ENCODE data around the gene RPRD1A. TPM values are rescaled to one million over a fixed set of nuclear protein-coding genes. Genes with fewer than 3 reads are reported as not detected.

RPRD1A gene
- total RNA-seq, 1 donor from 2014 or later: 198 TPM

- no peak for TF ChIP-seq EZH2phosphoT487 (IDR thresholded peaks at IDR 0.05)
- TF ChIP-seq, protein P1, sequence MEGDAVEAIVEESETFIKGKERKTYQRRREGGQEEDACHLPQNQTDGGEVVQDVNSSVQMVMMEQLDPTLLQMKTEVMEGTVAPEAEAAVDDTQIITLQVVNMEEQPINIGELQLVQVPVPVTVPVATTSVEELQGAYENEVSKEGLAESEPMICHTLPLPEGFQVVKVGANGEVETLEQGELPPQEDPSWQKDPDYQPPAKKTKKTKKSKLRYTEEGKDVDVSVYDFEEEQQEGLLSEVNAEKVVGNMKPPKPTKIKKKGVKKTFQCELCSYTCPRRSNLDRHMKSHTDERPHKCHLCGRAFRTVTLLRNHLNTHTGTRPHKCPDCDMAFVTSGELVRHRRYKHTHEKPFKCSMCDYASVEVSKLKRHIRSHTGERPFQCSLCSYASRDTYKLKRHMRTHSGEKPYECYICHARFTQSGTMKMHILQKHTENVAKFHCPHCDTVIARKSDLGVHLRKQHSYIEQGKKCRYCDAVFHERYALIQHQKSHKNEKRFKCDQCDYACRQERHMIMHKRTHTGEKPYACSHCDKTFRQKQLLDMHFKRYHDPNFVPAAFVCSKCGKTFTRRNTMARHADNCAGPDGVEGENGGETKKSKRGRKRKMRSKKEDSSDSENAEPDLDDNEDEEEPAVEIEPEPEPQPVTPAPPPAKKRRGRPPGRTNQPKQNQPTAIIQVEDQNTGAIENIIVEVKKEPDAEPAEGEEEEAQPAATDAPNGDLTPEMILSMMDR (IDR thresholded peaks at IDR 0.05): no peak
- peaks cover 19% of the 10 kb centered on the region for H4K20me1 ChIP-seq (ENCODE audit: low read depth)
- no peak overlapping the region for H3K4me2 ChIP-seq
- Mint-ChIP-seq H3K27ac (no peak overlapping the region), H3K4me3 (no peak overlapping the region), H3K36me3 (peaks cover 53% of the 10 kb centered on the region), H3K9me3 (peaks cover 32% of the 10 kb centered on the region), H3K27me3 (ENCODE audit: insufficient read depth, low read depth) (no peaks in the 10 kb centered on the region), H3K4me1 (no peaks in the 10 kb centered on the region)
- peaks cover 6% of the 10 kb centered on the region for H3K4me1 ChIP-seq
- no peak overlapping the region for H3K27ac ChIP-seq
- DNase-seq (ENCODE audit: low spot score): no peak
- peaks cover 20% of the 10 kb centered on the region for H3K36me3 ChIP-seq
- H3K9me3 ChIP-seq (ENCODE audit: low read depth): peaks cover 6% of the 10 kb centered on the region
- H2AFZ ChIP-seq (replicated peaks): no peak overlapping the region
- no peak overlapping the region for H3K4me3 ChIP-seq
- H3K79me2 ChIP-seq (ENCODE audit: low read depth): peaks cover 93% of the 10 kb centered on the region
- no peaks in the 10 kb centered on the region for H3K27me3 ChIP-seq
- no peak overlapping the region for H3K9ac ChIP-seq
- H3F3A ChIP-seq (ENCODE audit: low read depth): no peaks in the 10 kb centered on the region
Measured at GRCh38 chr18:36035253-36035652, 32.1 kb downstream of the RPRD1A start.

- H3K36me3 Mint-ChIP-seq: peaks cover 49% of the 10 kb centered on the region
- no peaks in the 10 kb centered on the region for H3K27me3 Mint-ChIP-seq (ENCODE audit: insufficient read depth, low read depth)
Measured at GRCh38 chr18:36034299-36034895, 33.0 kb downstream of the RPRD1A start.

GRCh38 chr18:36031903-36032302 is 35.5 kb downstream of the RPRD1A start:
- no peaks in the 10 kb centered on the region for H3K4me1 Mint-ChIP-seq
- Histone ChIP-seq H3K79me2 (ENCODE audit: low read depth) (peaks cover 59% of the 10 kb centered on the region), H3K9ac (no peak overlapping the region), H3K9me3 (ENCODE audit: low read depth) (no peaks in the 10 kb centered on the region), H3K36me3 (peaks cover 9% of the 10 kb centered on the region), H3F3A (ENCODE audit: low read depth) (no peaks in the 10 kb centered on the region), H2AFZ (replicated peaks) (no peak overlapping the region), H4K20me1 (ENCODE audit: low read depth) (peaks cover 19% of the 10 kb centered on the region), H3K27me3 (no peaks in the 10 kb centered on the region), H3K4me3 (no peak overlapping the region), H3K4me2 (no peak overlapping the region), H3K27ac (no peak overlapping the region), H3K4me1 (peaks cover 6% of the 10 kb centered on the region)
- no peaks in the 10 kb centered on the region for H3K27me3 Mint-ChIP-seq (ENCODE audit: insufficient read depth, low read depth)
- H3K4me3 Mint-ChIP-seq: no peak overlapping the region
- no peak for DNase-seq (ENCODE audit: low spot score)
- peaks cover 1% of the 10 kb centered on the region for H3K9me3 Mint-ChIP-seq
- peaks cover 34% of the 10 kb centered on the region for H3K36me3 Mint-ChIP-seq
- no peak for TF ChIP-seq EZH2 (IDR thresholded peaks at IDR 0.05)
- TF ChIP-seq EZH2phosphoT487 (IDR thresholded peaks at IDR 0.05): no peak
- TF ChIP-seq, protein P1 (IDR thresholded peaks at IDR 0.05): no peak
- H3K27ac Mint-ChIP-seq: no peak overlapping the region

More at GRCh38 chr18:36034299-36034895, 33.0 kb downstream of the RPRD1A start:
- H3K4me3 Mint-ChIP-seq: no peak overlapping the region
- Histone ChIP-seq H3K4me3 (no peak overlapping the region), H3K9me3 (ENCODE audit: low read depth) (peaks cover 4% of the 10 kb centered on the region), H4K20me1 (ENCODE audit: low read depth) (peaks cover 19% of the 10 kb centered on the region), H3K36me3 (peaks cover 11% of the 10 kb centered on the region), H3K27me3 (no peaks in the 10 kb centered on the region), H3K4me1 (peaks cover 6% of the 10 kb centered on the region), H3F3A (ENCODE audit: low read depth) (no peaks in the 10 kb centered on the region), H2AFZ (replicated peaks) (no peak overlapping the region), H3K9ac (no peak overlapping the region), H3K4me2 (no peak overlapping the region), H3K79me2 (ENCODE audit: low read depth) (peaks cover 84% of the 10 kb centered on the region), H3K27ac (no peak overlapping the region)
- H3K27ac Mint-ChIP-seq: no peak overlapping the region
- TF ChIP-seq EZH2 (IDR thresholded peaks at IDR 0.05): no peak
- no peak for TF ChIP-seq EZH2phosphoT487 (IDR thresholded peaks at IDR 0.05)
- DNase-seq (ENCODE audit: low spot score): no peak
- H3K9me3 Mint-ChIP-seq: peaks cover 24% of the 10 kb centered on the region
- H3K4me1 Mint-ChIP-seq: no peaks in the 10 kb centered on the region

DNA sequence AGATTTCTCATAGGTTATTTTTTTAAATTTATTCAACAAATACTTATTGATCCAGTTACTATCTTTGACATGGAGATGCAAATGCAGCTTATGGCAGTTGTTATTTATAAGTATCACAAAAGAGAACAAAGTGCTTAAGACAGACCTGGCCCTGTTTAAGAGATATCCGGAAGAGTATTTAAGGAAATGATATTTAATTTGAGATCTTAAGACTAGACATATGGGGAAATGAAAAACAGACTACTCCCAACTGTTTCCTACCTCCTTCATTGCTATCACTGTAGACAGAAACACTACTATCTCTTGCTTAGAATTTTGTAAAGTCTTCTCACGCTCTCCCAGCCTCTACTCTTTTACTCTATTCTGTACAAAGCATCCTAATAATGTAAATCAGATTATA is 36.0 kb downstream of the RPRD1A start:
- no peak overlapping the region for H2AFZ ChIP-seq (replicated peaks)
- peaks cover 6% of the 10 kb centered on the region for H3K4me1 ChIP-seq
- H3K27ac ChIP-seq: no peak overlapping the region
- H3F3A ChIP-seq (ENCODE audit: low read depth): no peaks in the 10 kb centered on the region
- no peak for DNase-seq (ENCODE audit: low spot score)
- H3K79me2 ChIP-seq (ENCODE audit: low read depth): peaks cover 54% of the 10 kb centered on the region
- H3K4me3 ChIP-seq: no peak overlapping the region
- H3K36me3 Mint-ChIP-seq: peaks cover 31% of the 10 kb centered on the region
- no peak overlapping the region for H3K4me2 ChIP-seq
- H3K36me3 ChIP-seq: peaks cover 14% of the 10 kb centered on the region
- no peak overlapping the region for H3K9ac ChIP-seq
- no peaks in the 10 kb centered on the region for H3K9me3 ChIP-seq (ENCODE audit: low read depth)
- H3K4me1 Mint-ChIP-seq: no peaks in the 10 kb centered on the region
- H3K27ac Mint-ChIP-seq: no peak overlapping the region
- TF ChIP-seq EZH2phosphoT487 (IDR thresholded peaks at IDR 0.05): no peak
- TF ChIP-seq, protein P1 (IDR thresholded peaks at IDR 0.05): no peak
- TF ChIP-seq EZH2 (IDR thresholded peaks at IDR 0.05): no peak
- H4K20me1 ChIP-seq (ENCODE audit: low read depth): peaks cover 19% of the 10 kb centered on the region
- no peaks in the 10 kb centered on the region for H3K27me3 ChIP-seq
- H3K27me3 Mint-ChIP-seq (ENCODE audit: insufficient read depth, low read depth): no peaks in the 10 kb centered on the region
- H3K4me3 Mint-ChIP-seq: no peak overlapping the region
- H3K9me3 Mint-ChIP-seq: no peaks in the 10 kb centered on the region

All from neural progenitor cell (in vitro differentiated cells).